Smooth muscle cell (in vitro differentiated cells): ENCODE results near the gene EIPR1. TPM values are rescaled to one million over a fixed set of nuclear protein-coding genes. Genes with fewer than 3 reads are reported as not detected.

ENCODE experiments used
- DNase-seq: peaks from one replicate; lab custom pipeline; 2025; ENCODE audit not compliant: unreplicated experiment; lab: John Stamatoyannopoulos, UW
- H2AFZ ChIP-seq: fragments of 200-600 bp; sonication (generic); 2 replicates; pipeline ENCODE4 v1.6.0; 2016; ENCODE audit warnings: antibody characterized with exemption, low read depth, mild to moderate bottlenecking
- H3F3A ChIP-seq: fragments of 200-600 bp; sonication (generic); 2 replicates; pipeline ENCODE4 v1.6.0; 2017; ENCODE audit warnings: antibody characterized with exemption, low read depth
- H3K27ac ChIP-seq: fragments of 200-600 bp; sonication (generic); 2 replicates; pipeline ENCODE4 v1.5.1; 2016; ENCODE audit warnings: low read depth, mild to moderate bottlenecking
- H3K27me3 ChIP-seq: fragments of 200-600 bp; sonication (generic); 2 replicates; pipeline ENCODE4 v1.6.1; 2016; ENCODE audit warnings: low read depth, mild to moderate bottlenecking
- H3K36me3 ChIP-seq: fragments of 200-600 bp; sonication (generic); 2 replicates; pipeline ENCODE4 v1.5.1; 2016; ENCODE audit warnings: low read depth
- H3K4me1 ChIP-seq: fragments of 200-600 bp; sonication (generic); 2 replicates; pipeline ENCODE4 v1.5.1; 2016; ENCODE audit warnings: low read depth
- H3K4me2 ChIP-seq: fragments of 200-600 bp; sonication (generic); 2 replicates; pipeline ENCODE4 v1.6.0; 2016; ENCODE audit warnings: mild to moderate bottlenecking
- H3K4me3 ChIP-seq: fragments of 200-600 bp; sonication (generic); 2 replicates; pipeline ENCODE4 v1.5.1; 2016; ENCODE audit warnings: mild to moderate bottlenecking
- H3K79me2 ChIP-seq: fragments of 200-600 bp; sonication (generic); 2 replicates; pipeline ENCODE4 v1.6.0; 2016; ENCODE audit warnings: low read depth, mild to moderate bottlenecking
- H3K9ac ChIP-seq: fragments of 200-600 bp; sonication (generic); 2 replicates; pipeline ENCODE4 v1.6.0; 2016; ENCODE audit warnings: low read depth
- H3K9me3 ChIP-seq: fragments of 200-600 bp; sonication (generic); replicated peaks from 2 replicates; pipeline ENCODE4 v1.5.1; 2016; ENCODE audit warnings: low read depth
- H4K20me1 ChIP-seq: fragments of 200-600 bp; sonication (generic); 2 replicates; pipeline ENCODE4 v1.6.0; 2016; ENCODE audit warnings: low read depth
- WGBS: methylation state at CpG from one replicate; pipeline ENCODE4 v1.1.7; 2016; ENCODE audit warnings: low lambda C conversion rate; 5-methylcytosine and 5-hydroxymethylcytosine counted together
- polyA plus RNA-seq: library from polyadenylated mRNA; unstranded; fragments of >200 nt; fragmentation: Nextera tagmentation; extraction: Ambion mirVana; gene quantifications from 2 replicates; pipeline ENCODE4 v1.2.1, GENCODE V29; 2016
- total RNA-seq: library from RNA; depleted of rRNA; stranded (reverse); fragments of >200 nt; gene quantifications from 2 replicates; pipeline ENCODE4 v1.2.3, GENCODE V29; 2014
- TF ChIP-seq, protein P1 (sequence below): fragments of 200-600 bp; sonication (generic); IDR thresholded peaks from 2 replicates; pipeline ENCODE4 v1.5.1; 2017; ENCODE audit warnings: borderline replicate concordance, mild to moderate bottlenecking, antibody characterized with exemption; ENCODE audit not compliant: insufficient read depth, poor library complexity, severe bottlenecking

Gene EIPR1
- total and polyA plus RNA-seq, 2 experiments from 2014 or later, result 18.5 to 23.1 TPM

DNA sequence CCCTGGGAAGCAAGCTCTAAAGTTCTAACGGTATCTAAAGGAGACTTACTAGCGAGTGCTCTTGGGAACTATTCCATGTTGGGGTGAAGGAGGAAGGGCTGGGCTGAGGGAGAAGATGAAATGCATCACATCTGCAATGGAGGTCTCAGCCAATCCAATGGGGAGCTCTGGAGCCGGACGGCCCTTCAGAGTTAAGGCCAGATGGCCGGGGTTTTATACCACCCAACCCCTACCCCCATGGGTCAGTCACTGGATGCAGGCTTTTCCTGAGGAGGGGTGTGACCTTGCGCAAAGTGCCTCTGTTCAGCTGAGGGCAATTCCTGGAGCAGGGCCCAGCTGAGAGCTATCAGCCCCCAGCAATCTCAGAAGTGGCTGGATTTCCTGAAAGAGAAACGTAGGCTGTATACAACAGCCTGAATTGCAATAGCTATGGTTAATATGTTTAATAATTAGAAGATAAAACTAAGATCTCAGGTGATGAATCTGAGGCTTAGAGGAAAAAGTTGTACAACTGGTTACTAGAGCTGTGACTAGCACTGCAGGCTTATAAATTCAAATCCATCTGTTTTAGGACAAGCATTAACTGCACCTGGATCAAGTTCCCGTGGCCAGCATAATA, 21.6 kb downstream of the EIPR1 start:
- Histone ChIP-seq H3K4me3 (no peak overlapping the region), H3K9ac (no peak overlapping the region), H4K20me1 (peaks cover 35% of the 10 kb centered on the region), H3K27ac (no peak overlapping the region), H3F3A (no peaks in the 10 kb centered on the region), H3K36me3 (peaks cover 3% of the 10 kb centered on the region), H3K4me2 (no peak overlapping the region), H3K4me1 (no peaks in the 10 kb centered on the region), H2AFZ (no peak overlapping the region), H3K79me2 (no peaks in the 10 kb centered on the region), H3K9me3 (no peaks in the 10 kb centered on the region), H3K27me3 (no peaks in the 10 kb centered on the region)
- TF ChIP-seq, protein P1, sequence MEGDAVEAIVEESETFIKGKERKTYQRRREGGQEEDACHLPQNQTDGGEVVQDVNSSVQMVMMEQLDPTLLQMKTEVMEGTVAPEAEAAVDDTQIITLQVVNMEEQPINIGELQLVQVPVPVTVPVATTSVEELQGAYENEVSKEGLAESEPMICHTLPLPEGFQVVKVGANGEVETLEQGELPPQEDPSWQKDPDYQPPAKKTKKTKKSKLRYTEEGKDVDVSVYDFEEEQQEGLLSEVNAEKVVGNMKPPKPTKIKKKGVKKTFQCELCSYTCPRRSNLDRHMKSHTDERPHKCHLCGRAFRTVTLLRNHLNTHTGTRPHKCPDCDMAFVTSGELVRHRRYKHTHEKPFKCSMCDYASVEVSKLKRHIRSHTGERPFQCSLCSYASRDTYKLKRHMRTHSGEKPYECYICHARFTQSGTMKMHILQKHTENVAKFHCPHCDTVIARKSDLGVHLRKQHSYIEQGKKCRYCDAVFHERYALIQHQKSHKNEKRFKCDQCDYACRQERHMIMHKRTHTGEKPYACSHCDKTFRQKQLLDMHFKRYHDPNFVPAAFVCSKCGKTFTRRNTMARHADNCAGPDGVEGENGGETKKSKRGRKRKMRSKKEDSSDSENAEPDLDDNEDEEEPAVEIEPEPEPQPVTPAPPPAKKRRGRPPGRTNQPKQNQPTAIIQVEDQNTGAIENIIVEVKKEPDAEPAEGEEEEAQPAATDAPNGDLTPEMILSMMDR, result no peak
- DNase-seq, result no peak
- 95% methylated on average over 8 of the region's 8 CpGs for WGBS

DNA sequence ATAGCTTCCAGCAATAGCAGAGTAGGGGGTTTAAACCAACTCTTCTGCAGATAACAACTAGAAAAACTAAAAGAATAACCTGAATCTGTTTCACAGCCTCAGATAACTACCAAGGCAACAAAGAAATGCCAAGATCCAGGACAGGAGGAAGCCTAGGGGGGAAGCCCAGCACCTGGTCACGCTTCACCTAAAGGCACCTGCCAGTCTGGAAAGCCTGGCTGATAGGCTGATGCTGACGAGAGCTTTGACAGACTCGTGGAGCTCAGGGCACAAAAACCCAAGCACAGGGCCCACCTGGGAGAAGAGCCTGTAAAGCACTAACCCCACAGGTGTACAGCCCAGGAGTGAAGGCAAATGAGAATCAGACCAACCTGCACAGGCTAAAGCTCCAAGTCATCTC, 22.6 kb downstream of the EIPR1 start:
- 97% methylated on average over 3 of the region's 3 CpGs for WGBS
- H3K9ac ChIP-seq, result no peak overlapping the region

DNA sequence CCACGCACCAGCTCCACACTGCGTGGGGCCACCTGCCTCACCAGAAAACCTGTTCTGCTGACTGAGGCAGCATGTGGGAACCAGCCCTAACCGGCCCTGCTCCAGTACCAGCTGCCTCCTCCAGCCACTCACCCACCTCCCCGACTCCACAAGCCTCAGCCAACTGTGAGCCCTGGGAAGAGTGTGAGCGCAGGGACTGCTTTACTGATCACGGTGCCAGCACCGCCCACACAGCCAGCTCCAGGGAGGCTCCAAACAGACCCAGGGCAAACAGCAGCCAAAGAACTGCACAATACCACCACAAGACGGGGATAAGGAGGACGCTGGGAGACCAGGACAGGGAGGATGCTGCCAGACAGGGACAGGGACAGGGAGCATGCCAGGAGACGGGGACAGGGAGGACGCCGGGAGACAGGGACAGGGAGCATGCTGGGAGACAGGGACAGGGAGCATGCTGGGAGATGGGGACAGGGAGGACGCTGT, 28.4 kb downstream of the EIPR1 start:
- H3K4me3 ChIP-seq, result no peak overlapping the region
- 89% methylated on average over 13 of the region's 13 CpGs for WGBS
- peaks cover 3% of the 10 kb centered on the region for H3K36me3 ChIP-seq
- DNase-seq, result no peak
- no peak overlapping the region for H3K9ac ChIP-seq
- no peaks in the 10 kb centered on the region for H4K20me1 ChIP-seq
- no peak overlapping the region for H3K27ac ChIP-seq
- no peaks in the 10 kb centered on the region for H3K27me3 ChIP-seq
- TF ChIP-seq, protein P1, result no peak
- H3K79me2 ChIP-seq, result no peaks in the 10 kb centered on the region
- no peak overlapping the region for H2AFZ ChIP-seq
- no peaks in the 10 kb centered on the region for H3K4me1 ChIP-seq
- no peak overlapping the region for H3K4me2 ChIP-seq
- no peaks in the 10 kb centered on the region for H3F3A ChIP-seq
- no peaks in the 10 kb centered on the region for H3K9me3 ChIP-seq

More for the DNA sequence above, 22.6 kb downstream of the EIPR1 start:
- peaks cover 3% of the 10 kb centered on the region for H3K36me3 ChIP-seq
- no peak overlapping the region for H3K27ac ChIP-seq
- no peak overlapping the region for H2AFZ ChIP-seq
- peaks cover 26% of the 10 kb centered on the region for H4K20me1 ChIP-seq
- TF ChIP-seq, protein P1, result no peak
- no peak overlapping the region for H3K4me2 ChIP-seq
- no peak overlapping the region for H3K4me3 ChIP-seq
- no peaks in the 10 kb centered on the region for H3K27me3 ChIP-seq
- H3F3A ChIP-seq, result no peaks in the 10 kb centered on the region
- H3K4me1 ChIP-seq, result no peaks in the 10 kb centered on the region
- no peaks in the 10 kb centered on the region for H3K79me2 ChIP-seq
- no peaks in the 10 kb centered on the region for H3K9me3 ChIP-seq
- no peak for DNase-seq

DNA sequence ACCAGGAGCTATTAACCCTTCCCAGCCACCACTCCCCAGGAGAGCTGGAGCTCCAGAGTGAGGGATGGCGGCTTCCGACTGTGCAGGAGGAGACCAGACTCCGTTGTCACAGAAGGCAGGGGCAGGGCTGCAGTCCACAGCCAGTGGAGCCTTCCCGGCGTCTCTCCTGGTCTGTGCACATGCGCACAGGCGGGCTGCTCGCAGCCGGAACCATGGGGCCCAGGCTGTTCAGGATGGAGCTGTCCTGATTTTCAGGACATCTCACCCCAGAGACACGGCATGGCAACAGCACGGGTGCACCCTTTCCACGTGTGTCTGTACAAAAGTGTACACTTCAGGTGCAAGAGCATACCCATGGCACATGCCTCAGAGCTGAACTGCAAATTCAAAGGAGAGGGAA, 28.9 kb downstream of the EIPR1 start:
- no peak for DNase-seq
- no peak overlapping the region for H3K9ac ChIP-seq
- no peaks in the 10 kb centered on the region for H3K79me2 ChIP-seq
- 94% methylated on average over 12 of the region's 12 CpGs for WGBS
- no peak overlapping the region for H3K4me3 ChIP-seq
- H2AFZ ChIP-seq, result no peak overlapping the region
- H3K36me3 ChIP-seq, result peaks cover 3% of the 10 kb centered on the region
- H3F3A ChIP-seq, result no peaks in the 10 kb centered on the region
- H3K9me3 ChIP-seq, result no peaks in the 10 kb centered on the region
- H3K27ac ChIP-seq, result no peak overlapping the region
- H3K4me2 ChIP-seq, result no peak overlapping the region
- H3K27me3 ChIP-seq, result no peaks in the 10 kb centered on the region
- no peaks in the 10 kb centered on the region for H4K20me1 ChIP-seq
- TF ChIP-seq, protein P1, result no peak
- no peaks in the 10 kb centered on the region for H3K4me1 ChIP-seq
